ENCODE measurements around the gene SPIRE1.
"Not testable (repeated sequence)": the region's sequence is repeated elsewhere in the genome, so short reads cannot be mapped to it uniquely, and the experiment has no call there.

SPIRE1 gene

GRCh38 chr18:12574494-12575185 is 83.3 kb downstream of the SPIRE1 start:
- DNase-seq (ENCODE audit: low read depth), result peak; percentile 45

GRCh38 chr18:12571630-12572029 is 86.3 kb downstream of the SPIRE1 start:
- TF ChIP-seq CTCF (IDR thresholded peaks at IDR 0.05; ENCODE audit: control insufficient read depth, extremely low read depth, insufficient read depth), result no peak
- H3K4me3 ChIP-seq (ENCODE audit: low read depth, low read length), result no peak overlapping the region
- no peak for DNase-seq (ENCODE audit: low read depth)

More at GRCh38 chr18:12574494-12575185, 83.3 kb downstream of the SPIRE1 start:
- H3K4me3 ChIP-seq (ENCODE audit: low read depth, low read length), result 0 out of 2 replicates have a peak overlapping the region, but pooled peaks have one; percentile 6
- no peak for TF ChIP-seq CTCF (IDR thresholded peaks at IDR 0.05; ENCODE audit: control insufficient read depth, extremely low read depth, insufficient read depth)

GRCh38 chr18:12569791-12570190 is 88.1 kb downstream of the SPIRE1 start:
- no peak for DNase-seq (ENCODE audit: low read depth)
- no peak for TF ChIP-seq CTCF (IDR thresholded peaks at IDR 0.05; ENCODE audit: control insufficient read depth, extremely low read depth, insufficient read depth)
- H3K4me3 ChIP-seq (ENCODE audit: low read depth, low read length), result no peak overlapping the region

GRCh38 chr18:12567849-12568248 is 90.1 kb downstream of the SPIRE1 start:
- H3K4me3 ChIP-seq (ENCODE audit: low read depth, low read length), result no peak overlapping the region
- no peak for TF ChIP-seq CTCF (IDR thresholded peaks at IDR 0.05; ENCODE audit: control insufficient read depth, extremely low read depth, insufficient read depth)
- DNase-seq (ENCODE audit: low read depth), result no peak

GRCh38 chr18:12564861-12565260 is 93.0 kb downstream of the SPIRE1 start:
- DNase-seq (ENCODE audit: low read depth), result no peak
- no peak for TF ChIP-seq CTCF (IDR thresholded peaks at IDR 0.05; ENCODE audit: control insufficient read depth, extremely low read depth, insufficient read depth)
- no peak overlapping the region for H3K4me3 ChIP-seq (ENCODE audit: low read depth, low read length)

GRCh38 chr18:12564378-12564777 is 93.5 kb downstream of the SPIRE1 start:
- DNase-seq (ENCODE audit: low read depth), result no peak
- H3K4me3 ChIP-seq (ENCODE audit: low read depth, low read length), result no peak overlapping the region
- no peak for TF ChIP-seq CTCF (IDR thresholded peaks at IDR 0.05; ENCODE audit: control insufficient read depth, extremely low read depth, insufficient read depth)

GRCh38 chr18:12560600-12560999 is 97.3 kb downstream of the SPIRE1 start:
- not testable (repeated sequence) for H3K4me3 ChIP-seq (ENCODE audit: low read depth, low read length); DNase-seq (ENCODE audit: low read depth)

Measured in LNCaP clone FGC (cell line).